Stimulated activated CD4-positive, alpha-beta T cell treated with anti-CD3 and anti-CD28 coated beads, Interleukin-15, amount 100 ng/mL, for 24 hours (primary cell): Measurements from ENCODE around the gene RFPL1.
A peak's percentile ranks its signal among the peaks of the same experiment; 100 is the strongest.

ENCODE experiments used
- DNase-seq: peaks from one replicate; pipeline ENCODE4 v3.0.0-alpha.2; 2020

The RFPL1 gene

GRCh38 chr22:29443861-29444792 is 5.7 kb downstream of the RFPL1 start:
- DNase-seq, result no peak

- DNase-seq, result no peak
Observed at GRCh38 chr22:29445508-29445907, 7.1 kb downstream of the RFPL1 start.

GRCh38 chr22:29447906-29448305 is 9.5 kb downstream of the RFPL1 start:
- DNase-seq, result no peak

- no peak for DNase-seq
Observed at GRCh38 chr22:29449296-29449875, 11.0 kb downstream of the RFPL1 start.

GRCh38 chr22:29450222-29450621 is 11.8 kb downstream of the RFPL1 start:
- no peak for DNase-seq

GRCh38 chr22:29451863-29452262 is 13.5 kb downstream of the RFPL1 start:
- DNase-seq, result no peak

- no peak for DNase-seq
Observed at GRCh38 chr22:29454276-29454675, 15.9 kb downstream of the RFPL1 start.

GRCh38 chr22:29456211-29456671 is 17.9 kb downstream of the RFPL1 start:
- DNase-seq, result no peak

- peak; percentile 35 for DNase-seq
Observed at GRCh38 chr22:29457730-29458129, 19.3 kb downstream of the RFPL1 start.

- no peak for DNase-seq
Observed at GRCh38 chr22:29458551-29458950, 20.2 kb downstream of the RFPL1 start.

GRCh38 chr22:29459773-29460172 is 21.4 kb downstream of the RFPL1 start:
- no peak for DNase-seq

GRCh38 chr22:29461263-29461662 is 22.9 kb downstream of the RFPL1 start:
- DNase-seq, result no peak

- no peak for DNase-seq
Observed at GRCh38 chr22:29463629-29464028, 25.2 kb downstream of the RFPL1 start.

GRCh38 chr22:29464581-29464980 is 26.2 kb downstream of the RFPL1 start:
- no peak for DNase-seq

GRCh38 chr22:29469755-29470154 is 31.4 kb downstream of the RFPL1 start:
- no peak for DNase-seq

GRCh38 chr22:29470159-29470855 is 31.9 kb downstream of the RFPL1 start:
- DNase-seq, result peak; percentile 81

- DNase-seq, result no peak
Observed at GRCh38 chr22:29473001-29473400, 34.6 kb downstream of the RFPL1 start.

- no peak for DNase-seq
Observed at GRCh38 chr22:29475550-29475949, 37.2 kb downstream of the RFPL1 start.

GRCh38 chr22:29476116-29476515 is 37.7 kb downstream of the RFPL1 start:
- DNase-seq, result no peak

GRCh38 chr22:29477723-29478318 is 39.4 kb downstream of the RFPL1 start:
- no peak for DNase-seq

- peak; percentile 28 for DNase-seq
Observed at GRCh38 chr22:29478326-29479276, 40.2 kb downstream of the RFPL1 start.
